ENCODE measurements around the gene ARID4B. TPM values are rescaled to one million over a fixed set of nuclear protein-coding genes. Genes with fewer than 3 reads are reported as not detected.
"Not testable (repeated sequence)": the region's sequence is repeated elsewhere in the genome, so short reads cannot be mapped to it uniquely, and the experiment has no call there.

The ARID4B gene
- total and polyA plus RNA-seq, 2 of the 13 experiments (the other 11 are each of a cell fraction or from before 2014, with no cell fraction given): 9.7 to 24.6 TPM

GRCh38 chr1:235313262-235313661 lies 14.7 kb downstream of the ARID4B start:
- DNase-seq (ENCODE audit: low spot score): no peak
- no TSS peak for BruUV-seq (replicated peaks)
- no peaks in the 10 kb centered on the region for H3K27me3 ChIP-seq (ENCODE audit: control insufficient read depth in 1 of 2, insufficient read depth in 2 of 2, low read length in 2 of 2)
- peaks cover 81% of the 10 kb centered on the region for H3K79me2 ChIP-seq (ENCODE audit: insufficient read depth, low read length)
- H3K4me2 ChIP-seq (ENCODE audit: low read depth, low read length): no peak overlapping the region
- TF ChIP-seq NR3C1 (CRISPR knock-in tag; IDR thresholded peaks at IDR 0.05) (no peak), ZNF691 (CRISPR knock-in tag; IDR thresholded peaks at IDR 0.05; ENCODE audit: borderline replicate concordance, low read depth) (no peak), STAT5B (CRISPR knock-in tag; IDR thresholded peaks at IDR 0.05) (no peak), ZNF768 (CRISPR knock-in tag; IDR thresholded peaks at IDR 0.05) (no peak), POLR2G (IDR thresholded peaks at IDR 0.05; ENCODE audit: low read depth, low read length) (no peak), FOXJ3 (CRISPR knock-in tag; IDR thresholded peaks at IDR 0.05; ENCODE audit: borderline replicate concordance) (no peak), SAP130 (CRISPR knock-in tag; IDR thresholded peaks at IDR 0.05; ENCODE audit: low read depth) (no peak), ZNF414 (CRISPR knock-in tag; IDR thresholded peaks at IDR 0.05) (no peak), TRIM24 (CRISPR knock-in tag; IDR thresholded peaks at IDR 0.05) (no peak), SYNCRIP (IDR thresholded peaks at IDR 0.05; ENCODE audit: insufficient read depth, low read depth, low read length) (no peak), ZBTB8A (CRISPR knock-in tag; IDR thresholded peaks at IDR 0.05; ENCODE audit: borderline replicate concordance, low read depth) (no peak), FOXP1 (IDR thresholded peaks at IDR 0.05) (no peak), FOXP1 (CRISPR knock-in tag; IDR thresholded peaks at IDR 0.05) (no peak), ZNF724P (CRISPR knock-in tag; IDR thresholded peaks at IDR 0.05; ENCODE audit: borderline replicate concordance) (no peak), ZNF775 (CRISPR knock-in tag; IDR thresholded peaks at IDR 0.05; ENCODE audit: borderline replicate concordance) (no peak), TCF7L2 (IDR thresholded peaks at IDR 0.05; ENCODE audit: low read depth, low read length) (no peak), ZNF562 (CRISPR knock-in tag; IDR thresholded peaks at IDR 0.05; ENCODE audit: borderline replicate concordance) (no peak)
- H3K9me3 ChIP-seq (ENCODE audit: low read length): no peaks in the 10 kb centered on the region
- H3K4me1 ChIP-seq (ENCODE audit: insufficient read depth, low read length): peaks cover 33% of the 10 kb centered on the region
- peaks cover 1 to 6% of the 10 kb centered on the region in 2 experiments; a peak in 2 of 5 replicates for H3K36me3 ChIP-seq (replicated peaks in 1 of 2; ENCODE audit: control insufficient read depth in 1 of 2, insufficient read depth in 2 of 2, low read length in 2 of 2)
- no peak for ATAC-seq
- in situ Hi-C loops (cut with HindIII; ENCODE audit: extremely low pct_ligation_motif_present, low pct_unique_long_range_greater_than_20kb) (no loop called here), intact Hi-C loops (cut with micrococcal nuclease; ENCODE audit: unreplicated experiment) (no loop called here)
- ChIA-PET POLR2A (no interaction called here), CTCF (ENCODE audit: low intra/inter-chr PET ratio, low total read pairs) (no interaction called here)
- no peak overlapping the region for H3K27ac ChIP-seq (ENCODE audit: extremely low read length, insufficient read depth, low read length)
- H3K9ac ChIP-seq (ENCODE audit: insufficient read depth, low read depth, low read length): no peak overlapping the region
- no peak for FAIRE-seq
- 96% methylated on average over 6 of the region's 6 CpGs for WGBS (ENCODE audit: low lambda C conversion rate)
- H2AFZ ChIP-seq (ENCODE audit: low read length): no peak overlapping the region
- H3K4me3 ChIP-seq (replicated peaks in 1 of 3; ENCODE audit: insufficient read depth in 1 of 3, low read depth in 2 of 3, low read length in 3 of 3): no peak overlapping the region
- peaks cover 36% of the 10 kb centered on the region for H4K20me1 ChIP-seq (ENCODE audit: insufficient read depth, low read length)

- CTCF ChIA-PET (ENCODE audit: low intra/inter-chr PET ratio, low total read pairs); H3K4me3 ChIP-seq (replicated peaks in 1 of 3; ENCODE audit: insufficient read depth in 1 of 3, low read depth in 2 of 3, low read length in 3 of 3); in situ Hi-C loops (cut with HindIII; ENCODE audit: extremely low pct_ligation_motif_present, low pct_unique_long_range_greater_than_20kb); POLR2A ChIA-PET; H3K9me3 ChIP-seq (ENCODE audit: low read length); H3K9ac ChIP-seq (ENCODE audit: insufficient read depth, low read depth, low read length); intact Hi-C loops (cut with micrococcal nuclease; ENCODE audit: unreplicated experiment); DNase-seq (ENCODE audit: low spot score); H3K27me3 ChIP-seq (ENCODE audit: control insufficient read depth in 1 of 2, insufficient read depth in 2 of 2, low read length in 2 of 2); H3K27ac ChIP-seq (ENCODE audit: extremely low read length, insufficient read depth, low read length); H3K4me2 ChIP-seq (ENCODE audit: low read depth, low read length); BruUV-seq (replicated peaks); H2AFZ ChIP-seq (ENCODE audit: low read length); FAIRE-seq; H3K36me3 ChIP-seq (replicated peaks in 1 of 2; ENCODE audit: control insufficient read depth in 1 of 2, insufficient read depth in 2 of 2, low read length in 2 of 2); ATAC-seq: not testable (repeated sequence)
- H3K79me2 ChIP-seq (ENCODE audit: insufficient read depth, low read length): peaks cover 81% of the 10 kb centered on the region
- WGBS (ENCODE audit: low lambda C conversion rate): 100% methylated on average over 1 of the region's 32 CpGs
- H4K20me1 ChIP-seq (ENCODE audit: insufficient read depth, low read length): peaks cover 54% of the 10 kb centered on the region
- peaks cover 34% of the 10 kb centered on the region for H3K4me1 ChIP-seq (ENCODE audit: insufficient read depth, low read length)
Observed at GRCh38 chr1:235309206-235309605, 18.8 kb downstream of the ARID4B start.

All from HepG2 (cell line).